ENCODE data around the gene MARVELD1.
"Not testable (repeated sequence)": the region's sequence is repeated elsewhere in the genome, so short reads cannot be mapped to it uniquely, and the experiment has no call there.

MARVELD1 gene

DNA sequence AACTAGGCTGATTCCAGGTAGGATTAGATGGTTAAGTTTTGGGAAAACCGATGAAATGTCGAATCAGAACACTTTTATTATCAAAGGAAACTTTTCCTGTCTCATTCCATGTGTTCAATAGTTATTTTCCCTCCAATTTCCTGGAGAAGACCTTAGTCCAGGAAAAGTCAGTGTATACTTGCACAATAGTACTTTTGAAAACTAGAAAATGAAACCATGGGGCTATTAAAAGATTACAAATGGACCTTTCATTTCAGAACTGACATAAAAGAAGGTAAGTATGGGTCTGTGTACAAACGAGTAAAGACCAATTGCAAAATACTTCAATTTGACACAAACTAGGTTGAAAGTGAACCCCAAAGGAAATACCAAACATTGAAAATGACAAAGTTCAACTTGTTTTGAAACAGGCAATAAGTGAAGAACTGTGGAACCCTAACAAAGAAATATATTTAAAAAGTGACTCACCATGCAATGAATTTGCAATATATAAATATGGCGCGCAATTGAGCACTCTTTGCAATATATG lies 28.6 kb upstream of the MARVELD1 start:
- FAIRE-seq = no peak
- TF ChIP-seq TAF1 (IDR thresholded peaks at IDR 0.05; ENCODE audit: borderline replicate concordance, low read depth, low read length) = no peak
- DNase-seq (ENCODE audit: insufficient read length) = no peak

DNA sequence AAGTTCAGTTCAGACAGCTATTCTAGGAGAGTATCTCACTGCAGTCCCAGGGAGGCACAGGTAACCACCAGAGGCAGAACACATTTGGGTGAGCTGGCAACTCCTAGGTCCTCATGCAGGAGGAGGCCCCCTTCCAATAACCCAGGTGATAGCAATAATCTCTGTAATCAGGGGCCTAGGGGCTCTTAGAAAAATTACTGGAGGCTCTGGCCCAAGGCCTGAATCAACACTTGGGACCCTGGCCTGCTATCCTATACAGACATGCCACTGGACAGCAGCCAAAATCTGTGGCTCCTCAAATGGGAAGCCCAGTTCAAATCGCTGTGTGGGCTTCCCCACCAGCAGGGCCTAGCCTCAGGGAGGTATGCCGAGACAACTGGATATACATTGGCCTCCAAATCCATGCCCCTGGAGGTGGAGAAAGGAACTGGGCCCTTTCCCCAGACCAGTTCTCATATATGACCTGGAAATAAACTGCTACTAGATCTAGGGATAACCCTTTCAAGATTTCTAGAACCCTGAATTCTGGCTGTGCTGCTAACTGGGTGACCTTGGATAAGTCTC lies 28.1 kb upstream of the MARVELD1 start:
- FAIRE-seq = no peak
- TF ChIP-seq POLR2A (IDR thresholded peaks at IDR 0.05; ENCODE audit: low read depth, low read length) = no peak
- TF ChIP-seq TAF1 (IDR thresholded peaks at IDR 0.05; ENCODE audit: borderline replicate concordance, low read depth, low read length) = no peak
- no peak for TF ChIP-seq POLR2AphosphoS5 (IDR thresholded peaks at IDR 0.05; ENCODE audit: low read depth, low read length)
- no peak for DNase-seq (ENCODE audit: insufficient read length)

DNA sequence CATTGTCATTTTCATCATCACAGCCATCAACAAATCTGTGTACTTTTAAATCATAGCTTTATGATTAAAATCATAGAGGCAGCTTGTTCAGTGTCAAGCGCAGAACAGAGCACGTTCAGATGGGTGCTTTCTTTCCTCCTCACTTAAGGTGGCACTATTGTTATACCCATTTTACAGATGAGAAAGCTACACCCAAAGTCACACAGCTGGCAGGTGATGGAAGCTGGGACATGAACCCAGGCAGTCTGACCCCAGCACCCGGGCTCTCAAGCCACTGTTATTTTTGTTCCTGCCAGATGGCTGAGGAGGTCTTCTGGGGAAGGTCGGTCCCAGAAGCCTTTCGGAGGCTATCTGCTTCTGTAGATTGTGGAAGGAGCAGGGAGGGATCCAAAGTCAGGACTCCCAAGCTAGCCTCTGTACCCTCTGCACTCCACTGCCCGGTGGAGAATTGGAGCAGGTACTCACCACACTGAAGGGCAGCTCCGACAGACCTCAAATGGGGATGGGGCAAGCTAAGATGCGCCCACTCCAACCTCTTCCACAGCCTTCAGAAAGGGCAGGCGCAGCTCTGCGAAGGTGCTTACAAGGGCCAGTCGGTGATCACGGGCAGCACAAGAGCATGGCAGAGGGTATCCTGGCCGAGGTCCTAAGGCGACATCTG lies 27.1 kb upstream of the MARVELD1 start:
- peak; percentile 76 for FAIRE-seq
- no peak for TF ChIP-seq POLR2A (IDR thresholded peaks at IDR 0.05; ENCODE audit: low read depth, low read length)
- no peak for TF ChIP-seq POLR2AphosphoS5 (IDR thresholded peaks at IDR 0.05; ENCODE audit: low read depth, low read length)
- TF ChIP-seq TAF1 (IDR thresholded peaks at IDR 0.05; ENCODE audit: borderline replicate concordance, low read depth, low read length) = no peak
- DNase-seq (ENCODE audit: insufficient read length) = no peak

DNA sequence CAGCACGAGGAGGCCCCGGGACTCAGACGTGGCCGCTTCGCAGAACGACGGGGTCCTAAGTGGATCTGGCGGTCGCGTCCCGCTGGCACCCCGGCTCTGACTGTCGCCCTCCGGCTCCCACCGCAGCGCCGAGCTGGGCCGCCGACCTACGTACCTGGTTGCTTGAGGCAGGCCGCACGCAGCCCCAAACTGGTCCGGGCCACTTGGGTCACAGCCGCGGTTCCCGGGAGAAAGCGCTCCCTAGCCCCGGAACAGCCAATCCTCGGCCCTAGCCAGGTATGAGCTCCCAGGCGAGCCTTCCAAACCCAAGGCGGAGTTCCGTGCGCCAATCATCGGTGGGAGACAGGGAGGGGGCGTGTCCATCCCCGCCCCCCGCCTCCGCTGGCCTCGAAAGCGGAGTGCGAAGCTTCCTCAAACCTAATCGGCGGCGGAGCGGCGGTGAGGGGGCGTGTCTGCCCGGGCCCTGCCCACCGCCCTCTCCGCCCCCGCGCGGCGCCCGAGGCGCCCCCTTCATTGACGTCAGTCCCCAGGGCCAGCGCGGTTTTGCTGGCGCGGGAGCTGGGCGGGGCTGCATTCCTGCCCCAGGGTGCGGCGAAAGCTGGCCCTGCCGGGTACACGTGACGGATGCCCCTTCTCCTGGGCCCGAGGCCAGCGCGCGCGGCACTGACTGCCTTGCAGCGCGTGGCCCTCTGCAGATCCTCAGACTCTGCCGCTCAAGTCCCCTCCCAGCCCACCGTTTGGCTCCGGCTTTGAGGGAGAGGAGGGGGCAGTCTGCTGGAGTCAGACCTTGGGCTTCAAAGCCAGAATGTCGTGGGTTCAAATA lies 26.4 kb upstream of the MARVELD1 start, which contains the start of gene AVPI1:
Gene AVPI1 (minus strand): TSS at position 280 of the 823 bp plus-strand sequence. CDS start 7,336 bp downstream, outside the sequence.
- peak; percentile 89 for DNase-seq (ENCODE audit: insufficient read length)
- peak; percentile 93 for FAIRE-seq
- peak; percentile 42; the same call in 1 of the 2 replicates for TF ChIP-seq POLR2A (IDR thresholded peaks at IDR 0.05; ENCODE audit: low read depth, low read length)
- TF ChIP-seq TAF1 (IDR thresholded peaks at IDR 0.05; ENCODE audit: borderline replicate concordance, low read depth, low read length) = no peak

DNA sequence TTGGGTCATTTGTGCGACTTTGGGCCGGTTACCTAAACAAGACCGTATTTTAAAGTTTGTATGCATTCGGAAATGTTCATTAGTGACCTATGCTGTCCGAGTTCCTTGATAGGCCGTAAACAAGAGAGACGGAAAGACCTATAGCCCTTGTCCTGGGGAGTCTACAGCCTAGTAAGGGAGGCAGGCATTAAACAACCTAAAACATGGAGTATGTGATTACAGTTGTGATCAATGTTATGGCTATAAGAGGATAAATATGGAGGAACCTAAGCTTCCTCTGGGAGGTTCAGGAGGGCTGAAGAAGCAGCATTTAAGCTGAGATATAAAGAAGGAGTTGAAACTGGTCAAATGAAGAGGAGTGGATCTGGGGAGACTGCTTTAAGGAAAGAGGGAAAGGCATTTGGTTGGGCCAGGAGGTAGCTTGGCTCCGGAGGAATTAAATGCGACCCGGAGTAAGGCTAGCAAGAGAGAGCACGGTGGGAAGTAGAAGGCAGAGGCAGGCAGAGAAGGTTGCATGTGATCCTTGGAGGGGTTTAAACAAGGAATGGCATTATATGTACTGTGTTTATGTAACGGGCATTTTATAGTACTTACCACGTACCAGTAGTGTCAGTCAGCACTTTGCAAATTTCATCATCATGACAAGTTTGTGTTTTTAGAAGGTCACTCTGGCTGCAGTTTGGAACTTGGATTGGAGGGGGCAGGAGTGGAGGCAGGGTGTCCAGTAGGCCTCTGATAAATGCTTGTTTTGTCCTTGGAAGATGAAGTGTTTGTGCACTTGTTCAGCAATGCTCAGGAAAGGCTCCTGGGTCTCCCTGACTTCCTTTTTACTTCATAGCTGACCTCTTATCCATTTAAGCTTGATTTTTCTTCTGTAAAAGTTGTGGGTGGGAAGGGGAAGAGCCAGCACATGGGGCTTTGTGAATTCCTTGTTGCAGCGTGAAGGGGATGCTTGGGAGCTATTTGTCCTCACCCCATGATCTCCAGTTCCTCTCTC lies 25.4 kb upstream of the MARVELD1 start:
- TF ChIP-seq POLR2AphosphoS5 (IDR thresholded peaks at IDR 0.05; ENCODE audit: low read depth, low read length) = no peak
- TF ChIP-seq POLR2A (IDR thresholded peaks at IDR 0.05; ENCODE audit: low read depth, low read length) = no peak
- no peak for TF ChIP-seq TAF1 (IDR thresholded peaks at IDR 0.05; ENCODE audit: borderline replicate concordance, low read depth, low read length)
- FAIRE-seq = no peak
- DNase-seq (ENCODE audit: insufficient read length) = no peak

DNA sequence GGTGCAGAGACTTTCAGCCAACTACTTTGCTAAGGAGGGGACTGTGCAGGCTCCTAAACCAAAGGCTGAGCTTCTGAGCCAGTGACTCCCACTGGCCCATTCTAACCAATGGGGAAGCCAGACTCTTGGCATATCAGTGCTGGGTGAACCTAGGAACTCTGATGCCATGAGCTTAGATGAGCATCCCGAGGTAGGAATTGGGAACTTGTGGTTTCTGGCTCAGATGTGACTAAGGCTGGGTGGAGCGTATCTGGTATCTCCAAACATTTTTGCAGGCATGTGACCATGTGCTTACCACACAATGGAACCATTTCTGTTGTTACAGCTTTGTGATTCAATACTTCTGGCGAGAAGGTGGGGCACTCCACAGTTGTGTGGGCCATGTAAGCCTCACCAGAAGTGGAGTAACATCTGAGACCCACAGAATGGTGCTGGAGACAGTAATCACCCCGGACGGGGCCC lies 23.9 kb upstream of the MARVELD1 start:
- FAIRE-seq (no peak), DNase-seq (ENCODE audit: insufficient read length) (no peak)
- TF ChIP-seq POLR2AphosphoS5 (IDR thresholded peaks at IDR 0.05; ENCODE audit: low read depth, low read length) = no peak
- no peak for TF ChIP-seq TAF1 (IDR thresholded peaks at IDR 0.05; ENCODE audit: borderline replicate concordance, low read depth, low read length)
- TF ChIP-seq POLR2A (IDR thresholded peaks at IDR 0.05; ENCODE audit: low read depth, low read length) = no peak

DNA sequence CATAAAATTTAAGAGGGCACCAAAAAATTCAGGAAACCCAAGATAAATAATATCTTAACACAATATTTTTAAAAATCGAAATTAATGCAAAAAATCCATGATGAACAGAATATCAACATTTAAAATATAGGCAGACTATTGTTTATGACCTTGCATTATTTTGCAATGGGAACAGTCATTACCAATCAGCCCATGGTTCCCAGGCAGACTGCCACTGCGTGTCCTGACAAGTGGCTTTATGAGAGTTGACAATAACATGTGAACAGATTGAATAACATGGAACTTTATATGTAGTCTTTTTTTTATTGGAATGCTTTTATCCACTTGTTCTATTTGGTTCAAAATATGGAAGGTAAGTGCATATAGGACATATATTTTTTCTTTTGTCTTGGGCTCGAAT lies 23.4 kb upstream of the MARVELD1 start:
- no peak for TF ChIP-seq TAF1 (IDR thresholded peaks at IDR 0.05; ENCODE audit: borderline replicate concordance, low read depth, low read length)
- TF ChIP-seq POLR2A (IDR thresholded peaks at IDR 0.05; ENCODE audit: low read depth, low read length) = no peak
- TF ChIP-seq POLR2AphosphoS5 (IDR thresholded peaks at IDR 0.05; ENCODE audit: low read depth, low read length) = no peak
- DNase-seq (ENCODE audit: insufficient read length) (no peak), FAIRE-seq (no peak)

DNA sequence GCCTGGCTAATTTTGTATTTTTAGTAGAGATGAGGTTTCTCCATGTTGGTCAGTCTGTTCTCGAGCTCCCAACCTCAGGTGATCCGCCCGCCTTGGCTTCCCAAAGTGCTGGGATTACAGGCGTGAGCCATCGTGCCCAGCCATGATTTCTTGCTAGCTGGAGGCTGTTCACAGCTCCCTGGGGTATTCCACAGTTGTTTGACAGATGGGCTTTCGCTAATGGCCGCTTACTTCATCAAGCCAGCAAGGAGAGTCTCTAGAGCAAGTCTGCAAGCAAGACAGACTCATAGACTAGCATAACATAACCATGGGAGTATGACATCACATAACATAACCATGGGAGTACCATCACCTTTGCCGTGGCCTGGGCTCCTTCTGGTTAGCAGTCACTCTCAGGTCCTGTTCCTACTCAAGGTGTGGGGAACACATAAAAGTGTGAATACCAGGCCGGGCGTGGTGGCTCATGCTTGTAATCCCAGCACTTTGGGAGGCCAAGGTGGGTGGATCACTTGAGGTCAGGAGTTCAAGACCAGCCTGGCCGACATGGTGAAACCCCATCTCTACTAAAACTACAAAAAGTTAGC lies 15.4 kb upstream of the MARVELD1 start:
- FAIRE-seq = peak; percentile 71
- not testable (repeated sequence) for DNase-seq (ENCODE audit: insufficient read length)

DNA sequence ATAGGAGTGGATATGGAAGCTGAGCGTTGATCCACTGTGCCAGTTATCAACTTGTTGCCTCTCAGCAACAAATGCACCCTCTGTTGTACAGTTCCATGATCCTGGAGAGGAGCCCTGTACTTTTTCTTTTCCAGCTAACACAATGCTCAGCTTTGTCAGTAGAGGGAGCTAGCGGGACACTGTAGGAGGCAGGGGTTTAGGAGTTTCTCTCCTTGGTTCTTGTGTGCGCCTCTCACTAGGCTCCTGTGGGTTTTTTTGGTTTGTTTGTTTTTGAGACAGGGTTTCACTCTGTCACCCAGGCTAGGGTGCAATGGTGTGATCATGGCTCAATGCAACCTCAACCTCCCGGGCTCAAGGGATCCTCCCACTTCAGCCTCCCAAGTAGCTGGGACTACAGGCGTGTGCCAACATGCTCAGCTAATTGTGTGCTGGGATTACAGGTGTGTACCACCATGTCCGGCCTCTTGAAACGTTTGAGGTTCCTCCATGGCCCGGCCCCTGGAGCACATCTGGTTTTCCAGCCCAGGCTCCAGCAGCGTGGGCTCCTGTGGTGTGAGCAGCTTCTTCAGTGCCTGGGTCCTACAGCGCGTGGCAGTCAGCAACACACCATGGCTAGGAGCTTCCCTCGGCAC lies 12.0 kb upstream of the MARVELD1 start:
- DNase-seq (ENCODE audit: insufficient read length) (peak; percentile 53), FAIRE-seq (peak; percentile 79)
- no peak for TF ChIP-seq TAF1 (IDR thresholded peaks at IDR 0.05; ENCODE audit: borderline replicate concordance, low read depth, low read length)
- no peak for TF ChIP-seq POLR2A (IDR thresholded peaks at IDR 0.05; ENCODE audit: low read depth, low read length)
- no peak for TF ChIP-seq POLR2AphosphoS5 (IDR thresholded peaks at IDR 0.05; ENCODE audit: low read depth, low read length)

DNA sequence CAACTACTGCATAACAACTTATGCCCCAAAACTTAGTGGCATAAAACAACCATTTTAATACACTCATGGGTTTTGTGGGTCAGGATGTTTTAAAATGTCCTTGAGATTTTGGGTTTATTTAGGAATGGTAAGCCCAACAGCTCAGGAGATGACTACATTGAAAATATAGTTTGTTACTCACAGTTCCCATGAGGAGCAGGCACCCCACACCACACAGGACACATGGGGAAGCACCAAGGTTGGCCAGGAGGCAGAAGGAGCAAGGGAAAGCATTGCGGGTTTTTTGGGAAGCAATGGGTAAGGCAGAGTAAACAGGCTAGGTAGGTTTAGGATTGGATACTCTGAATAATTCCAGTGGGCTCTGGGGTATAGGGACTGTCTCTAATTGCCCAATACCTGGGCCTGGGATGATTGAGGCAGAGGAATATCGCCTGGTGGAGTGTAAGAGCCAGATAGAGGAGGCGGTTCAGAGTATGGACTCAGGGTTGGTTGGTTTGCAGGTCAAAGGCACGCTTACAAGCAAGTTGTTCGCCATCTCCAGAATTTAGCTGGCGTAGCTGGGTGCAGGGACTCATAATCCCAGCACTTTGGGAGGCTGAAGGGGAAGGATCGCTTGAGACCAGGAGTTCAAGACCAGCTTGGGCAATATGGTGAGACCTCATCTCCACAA lies 10.0 kb upstream of the MARVELD1 start:
- DNase-seq (ENCODE audit: insufficient read length) (no peak), FAIRE-seq (no peak)

More for the DNA sequence above, 10.0 kb upstream of the MARVELD1 start:
- TF ChIP-seq TAF1 (IDR thresholded peaks at IDR 0.05; ENCODE audit: borderline replicate concordance, low read depth, low read length) (no peak), POLR2AphosphoS5 (IDR thresholded peaks at IDR 0.05; ENCODE audit: low read depth, low read length) (no peak)

Data from GM12892 (cell line).